Left ventricle myocardium inferior (tissue), 1 donor: ENCODE results near the gene UNC13B. TPM values are rescaled to one million over a fixed set of nuclear protein-coding genes. Genes with fewer than 3 reads are reported as not detected.

Experiments used
- DNase-seq: peaks from one replicate; pipeline ENCODE4 v3.0.0-alpha.2; 2020
- H3K27ac ChIP-seq: fragments of 200-600 bp; replicated peaks from 2 replicates; pipeline ENCODE4 v1.8.0; 2021
- H3K27me3 ChIP-seq: fragments of 200-600 bp; 2 replicates; pipeline ENCODE4 v1.8.0; 2021; ENCODE audit warnings: low read depth
- H3K36me3 ChIP-seq: fragments of 200-600 bp; 2 replicates; pipeline ENCODE4 v1.8.0; 2021
- H3K4me1 ChIP-seq: fragments of 200-600 bp; 2 replicates; pipeline ENCODE4 v1.8.0; 2021
- H3K4me3 ChIP-seq: fragments of 200-600 bp; 2 replicates; pipeline ENCODE4 v1.8.0; 2021; ENCODE audit warnings: mild to moderate bottlenecking, moderate library complexity
- H3K9me3 ChIP-seq: fragments of 200-600 bp; replicated peaks from 2 replicates; pipeline ENCODE4 v1.8.0; 2021
- intact Hi-C: fragments of 100-400 bp; cut with micrococcal nuclease; formaldehyde crosslinking; loops from one replicate; pipeline ENCODE4 v1.11.0; 2022
- total RNA-seq: library from RNA; stranded (reverse); fragmentation: NEBNext Ultra II Directional; extraction: Animal tissue kit (Norgen Biotek cat#: 25700); gene quantifications from one replicate; pipeline ENCODE4 v1.2.1, GENCODE V29; 2021
- TF ChIP-seq, protein P1 (sequence below): fragments of 200-600 bp; IDR thresholded peaks from 2 replicates; pipeline ENCODE4 v1.8.0; 2021; ENCODE audit warnings: antibody characterized with exemption, mild to moderate bottlenecking, borderline replicate concordance
- donor health status: DM: no; HTN: yes; CAD: no; lungs with severe emphysema.

The UNC13B gene
- total RNA-seq, 1 donor from 2014 or later = 21.6 TPM

DNA sequence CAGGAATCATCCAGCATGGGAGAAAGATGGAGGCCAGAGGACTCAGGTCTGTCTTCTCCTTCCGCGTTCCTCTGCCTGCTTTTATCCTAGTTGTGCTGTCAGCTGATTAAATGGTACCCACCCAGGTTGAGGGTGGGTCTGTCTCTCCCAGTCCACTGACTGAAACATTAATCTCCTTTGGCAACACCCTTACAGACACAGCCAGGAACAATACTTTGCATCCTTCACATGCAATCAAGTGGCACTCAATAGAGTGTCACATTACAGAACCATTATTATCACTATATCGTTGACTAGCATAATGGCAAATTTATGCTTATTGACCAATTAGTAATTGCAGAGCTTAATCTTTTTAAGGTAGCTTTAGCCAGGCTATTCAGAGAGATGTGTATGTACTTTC lies 64.8 kb downstream of the UNC13B start:
- no peaks in the 10 kb centered on the region for H3K27me3 ChIP-seq

DNA sequence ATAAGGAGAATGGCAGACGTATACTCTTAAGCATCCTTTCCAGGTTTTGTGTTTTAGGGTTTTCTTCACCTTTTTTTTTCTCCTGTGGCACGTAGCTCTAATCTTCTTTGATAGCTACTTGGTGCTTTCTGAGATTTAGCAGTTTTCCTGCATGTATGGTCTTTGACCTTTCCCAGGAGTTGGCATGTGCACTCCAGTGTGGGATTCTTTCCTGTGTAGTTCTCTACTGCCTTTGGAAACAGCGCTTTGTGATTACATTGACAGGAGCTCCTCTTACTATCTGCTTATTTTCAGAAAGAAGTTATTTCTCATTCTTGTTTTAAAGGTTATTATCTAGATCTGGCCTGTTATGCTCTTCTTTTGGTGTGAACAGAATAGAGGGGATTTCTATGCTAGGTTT lies 65.5 kb downstream of the UNC13B start:
- Histone ChIP-seq H3K4me1 (peaks cover 36% of the 10 kb centered on the region), H3K27me3 (no peaks in the 10 kb centered on the region), H3K27ac (peak overlapping the region; percentile 1), H3K9me3 (peaks cover 20% of the 10 kb centered on the region), H3K36me3 (no peaks in the 10 kb centered on the region), H3K4me3 (no peak overlapping the region)
- no peak for DNase-seq
- intact Hi-C loops = no loop called here
- TF ChIP-seq, protein P1, sequence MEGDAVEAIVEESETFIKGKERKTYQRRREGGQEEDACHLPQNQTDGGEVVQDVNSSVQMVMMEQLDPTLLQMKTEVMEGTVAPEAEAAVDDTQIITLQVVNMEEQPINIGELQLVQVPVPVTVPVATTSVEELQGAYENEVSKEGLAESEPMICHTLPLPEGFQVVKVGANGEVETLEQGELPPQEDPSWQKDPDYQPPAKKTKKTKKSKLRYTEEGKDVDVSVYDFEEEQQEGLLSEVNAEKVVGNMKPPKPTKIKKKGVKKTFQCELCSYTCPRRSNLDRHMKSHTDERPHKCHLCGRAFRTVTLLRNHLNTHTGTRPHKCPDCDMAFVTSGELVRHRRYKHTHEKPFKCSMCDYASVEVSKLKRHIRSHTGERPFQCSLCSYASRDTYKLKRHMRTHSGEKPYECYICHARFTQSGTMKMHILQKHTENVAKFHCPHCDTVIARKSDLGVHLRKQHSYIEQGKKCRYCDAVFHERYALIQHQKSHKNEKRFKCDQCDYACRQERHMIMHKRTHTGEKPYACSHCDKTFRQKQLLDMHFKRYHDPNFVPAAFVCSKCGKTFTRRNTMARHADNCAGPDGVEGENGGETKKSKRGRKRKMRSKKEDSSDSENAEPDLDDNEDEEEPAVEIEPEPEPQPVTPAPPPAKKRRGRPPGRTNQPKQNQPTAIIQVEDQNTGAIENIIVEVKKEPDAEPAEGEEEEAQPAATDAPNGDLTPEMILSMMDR = no peak

More for the DNA sequence above, 64.8 kb downstream of the UNC13B start:
- DNase-seq = no peak
- intact Hi-C loops = no loop called here
- TF ChIP-seq, protein P1 = no peak
- H3K27ac ChIP-seq = no peak overlapping the region
- H3K4me1 ChIP-seq = peaks cover 37% of the 10 kb centered on the region
- H3K36me3 ChIP-seq = no peaks in the 10 kb centered on the region
- H3K9me3 ChIP-seq = peaks cover 23% of the 10 kb centered on the region
- H3K4me3 ChIP-seq = no peak overlapping the region

DNA sequence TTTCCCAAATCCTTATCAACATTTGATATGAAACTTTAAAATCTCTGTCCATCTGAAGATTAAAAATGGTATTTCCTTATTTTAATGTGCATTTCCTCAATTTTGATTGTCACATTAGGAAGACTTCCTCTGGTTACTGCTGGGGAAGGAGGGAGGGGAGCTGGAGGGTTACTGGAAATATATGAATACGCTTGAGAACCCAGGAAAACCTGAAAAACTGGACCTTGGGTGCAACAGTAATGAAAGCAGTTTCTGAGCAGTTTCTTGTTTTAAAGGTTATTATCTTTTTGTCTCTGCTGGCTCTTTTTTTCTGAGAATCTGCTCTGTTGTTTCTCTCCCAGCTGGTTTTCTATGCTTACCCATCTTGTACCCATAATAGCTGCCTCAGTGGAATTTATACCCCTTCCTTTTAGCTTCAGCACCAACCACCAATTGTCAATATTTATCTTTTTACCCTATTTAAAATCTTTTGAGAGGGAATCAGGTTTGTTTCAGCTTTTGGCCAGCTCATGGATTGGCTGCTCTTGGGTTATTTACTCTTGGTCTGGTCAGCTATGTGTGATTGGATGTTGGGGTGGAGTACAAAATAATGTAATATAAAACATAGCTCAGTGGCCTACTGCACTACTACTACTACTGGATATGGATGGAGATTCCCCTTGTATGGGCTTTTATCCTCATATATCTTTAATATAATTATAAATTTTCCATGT lies 67.4 kb downstream of the UNC13B start:
- intact Hi-C loops = no loop called here
- H3K4me3 ChIP-seq = no peak overlapping the region
- DNase-seq = no peak
- TF ChIP-seq, protein P1 = no peak
- no peaks in the 10 kb centered on the region for H3K36me3 ChIP-seq
- H3K9me3 ChIP-seq = peaks cover under 1% of the 10 kb centered on the region
- H3K4me1 ChIP-seq = peaks cover 36% of the 10 kb centered on the region
- H3K27me3 ChIP-seq = no peaks in the 10 kb centered on the region
- no peak overlapping the region for H3K27ac ChIP-seq

DNA sequence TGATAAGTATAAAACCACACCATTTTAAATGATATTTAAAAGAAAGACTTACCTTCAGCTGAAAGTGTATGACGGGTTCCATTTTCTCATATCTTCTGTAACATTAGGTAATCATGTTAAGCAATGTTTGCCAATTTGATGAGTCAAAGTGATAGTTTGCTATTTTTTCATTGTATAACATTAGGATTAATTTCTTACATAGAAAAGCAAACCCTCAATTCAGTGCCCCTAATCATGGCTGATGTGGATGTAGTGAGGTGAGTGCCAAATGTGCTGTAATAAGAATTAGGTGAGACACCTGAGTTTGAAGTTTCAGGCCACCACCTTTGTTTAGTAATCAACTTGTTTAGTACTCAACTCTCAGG lies 68.0 kb downstream of the UNC13B start:
- Histone ChIP-seq H3K9me3 (no peaks in the 10 kb centered on the region), H3K4me1 (peaks cover 36% of the 10 kb centered on the region), H3K27ac (no peak overlapping the region), H3K27me3 (no peaks in the 10 kb centered on the region), H3K36me3 (no peaks in the 10 kb centered on the region), H3K4me3 (no peak overlapping the region)
- intact Hi-C loops = no loop called here
- DNase-seq = no peak
- TF ChIP-seq, protein P1 = no peak

DNA sequence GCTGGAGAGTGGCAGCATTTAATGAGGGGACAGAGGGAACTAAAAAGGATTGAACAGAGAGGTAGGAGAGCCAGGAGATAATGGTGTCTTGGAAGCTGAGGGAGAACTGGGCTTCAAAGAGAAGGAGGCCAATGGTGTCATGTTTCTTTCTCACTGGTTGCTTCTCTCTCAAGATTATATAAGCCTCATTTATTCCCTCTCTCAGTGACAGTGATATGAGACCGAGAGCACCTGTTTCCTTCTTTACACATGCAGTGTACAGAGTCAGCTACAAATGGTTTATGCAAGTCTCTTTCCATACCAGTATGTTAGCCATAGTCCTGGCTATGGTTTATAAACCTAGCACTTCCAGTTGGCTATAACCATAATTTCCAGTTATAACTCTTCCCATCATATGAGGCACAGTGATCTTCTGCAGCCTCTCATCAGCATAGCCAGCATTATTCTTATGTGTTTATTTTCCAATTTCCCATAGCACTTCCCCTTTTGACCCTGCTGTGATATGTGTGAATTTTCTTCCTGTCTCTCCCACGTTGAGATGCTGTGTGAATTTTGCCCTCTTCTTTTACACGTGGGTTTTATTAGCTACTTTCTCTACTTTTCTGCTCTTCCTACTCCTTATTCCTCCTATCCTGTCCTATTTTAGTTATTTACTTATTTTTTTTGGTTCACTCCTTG lies 71.2 kb downstream of the UNC13B start:
- DNase-seq = no peak
- intact Hi-C loops = no loop called here
- Histone ChIP-seq H3K4me3 (no peak overlapping the region), H3K4me1 (peaks cover 11% of the 10 kb centered on the region), H3K27ac (no peak overlapping the region), H3K36me3 (peaks cover 6% of the 10 kb centered on the region), H3K9me3 (no peaks in the 10 kb centered on the region), H3K27me3 (no peaks in the 10 kb centered on the region)
- TF ChIP-seq, protein P1 = no peak
